Kidney epithelial cell (primary cell): ENCODE data around the gene CEP250. TPM values are rescaled to one million over a fixed set of nuclear protein-coding genes. Genes with fewer than 3 reads are reported as not detected.
A peak's percentile ranks its signal among the peaks of the same experiment; 100 is the strongest.

Source experiments
- DNase-seq: peaks from one replicate; pipeline ENCODE4 v3.0.0-alpha.2; 2010; ENCODE audit warnings: low read depth
- H3K27me3 ChIP-seq: 2 replicates; pipeline ENCODE4 v1.6.0; 2011; ENCODE audit warnings: low read length; ENCODE audit not compliant: control insufficient read depth, insufficient read depth
- H3K36me3 ChIP-seq: 2 replicates; pipeline ENCODE4 v1.5.1; 2011; ENCODE audit warnings: low read length; ENCODE audit not compliant: control insufficient read depth, insufficient read depth
- H3K4me3 ChIP-seq: 2 replicates; pipeline ENCODE4 v1.5.1; 2011; ENCODE audit warnings: low read depth, mild to moderate bottlenecking, control low read depth, low read length
- CTCF ChIP-seq: IDR thresholded peaks from 2 replicates; pipeline ENCODE4 v1.5.1; 2011; ENCODE audit warnings: mild to moderate bottlenecking, moderate library complexity, low read length, control low read depth, inconsistent platforms; ENCODE audit not compliant: insufficient read depth, poor library complexity, severe bottlenecking
- total RNA-seq: library from RNA; depleted of rRNA; stranded (reverse); fragments of >200 nt; gene quantifications from 2 replicates; pipeline ENCODE4 v1.2.3, GENCODE V29; 2015

The CEP250 gene
- total RNA-seq, 1 donor from 2014 or later, result 65.3 TPM

DNA sequence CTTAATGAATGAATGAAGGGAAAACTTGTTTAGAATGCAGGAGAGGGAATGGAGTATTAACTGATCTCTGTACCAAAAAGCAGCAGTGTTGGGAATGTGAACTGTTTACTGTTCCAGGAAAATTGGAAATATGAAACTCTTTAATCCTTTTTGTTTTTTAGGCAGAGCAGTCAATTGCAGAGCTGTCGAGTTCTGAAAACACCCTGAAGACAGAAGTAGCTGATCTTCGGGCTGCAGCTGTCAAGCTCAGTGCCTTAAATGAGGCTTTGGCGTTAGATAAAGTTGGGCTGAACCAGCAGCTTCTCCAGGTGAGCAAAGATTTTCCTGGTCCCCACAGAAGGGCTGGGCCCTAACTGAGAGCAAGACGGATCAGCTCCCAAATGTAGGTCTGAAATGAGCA is 20.9 kb downstream of the CEP250 start:
- no peak for DNase-seq
- H3K27me3 ChIP-seq, result no peaks in the 10 kb centered on the region
- H3K4me3 ChIP-seq, result no peak overlapping the region
- peaks cover 9% of the 10 kb centered on the region for H3K36me3 ChIP-seq
- TF ChIP-seq CTCF, result no peak

GRCh38 chr20:35478804-35479472 is 23.5 kb downstream of the CEP250 start:
- peak; percentile 28 for TF ChIP-seq CTCF
- H3K36me3 ChIP-seq, result peaks cover 5% of the 10 kb centered on the region
- no peak overlapping the region for H3K4me3 ChIP-seq
- DNase-seq, result no peak
- no peaks in the 10 kb centered on the region for H3K27me3 ChIP-seq

DNA sequence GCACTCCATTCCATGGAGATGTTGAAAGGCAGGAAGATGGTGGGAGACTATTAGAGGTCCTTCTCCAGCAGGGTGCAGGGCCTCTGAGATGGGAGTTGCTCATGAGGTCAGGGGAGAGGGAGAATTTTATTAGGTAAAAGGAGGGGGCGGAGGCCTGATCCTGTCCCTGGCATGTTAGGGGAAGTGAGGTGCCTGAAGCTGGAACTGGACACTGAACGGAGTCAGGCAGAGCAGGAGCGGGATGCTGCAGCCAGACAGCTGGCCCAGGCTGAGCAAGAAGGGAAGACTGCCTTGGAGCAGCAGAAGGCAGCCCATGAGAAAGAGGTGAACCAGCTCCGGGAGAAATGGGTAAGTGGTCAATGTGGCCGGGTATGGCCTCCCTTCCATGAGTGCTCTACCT is 24.4 kb downstream of the CEP250 start:
- no peaks in the 10 kb centered on the region for H3K27me3 ChIP-seq
- peaks cover 5% of the 10 kb centered on the region for H3K36me3 ChIP-seq
- no peak overlapping the region for H3K4me3 ChIP-seq
- no peak for DNase-seq
- TF ChIP-seq CTCF, result no peak

DNA sequence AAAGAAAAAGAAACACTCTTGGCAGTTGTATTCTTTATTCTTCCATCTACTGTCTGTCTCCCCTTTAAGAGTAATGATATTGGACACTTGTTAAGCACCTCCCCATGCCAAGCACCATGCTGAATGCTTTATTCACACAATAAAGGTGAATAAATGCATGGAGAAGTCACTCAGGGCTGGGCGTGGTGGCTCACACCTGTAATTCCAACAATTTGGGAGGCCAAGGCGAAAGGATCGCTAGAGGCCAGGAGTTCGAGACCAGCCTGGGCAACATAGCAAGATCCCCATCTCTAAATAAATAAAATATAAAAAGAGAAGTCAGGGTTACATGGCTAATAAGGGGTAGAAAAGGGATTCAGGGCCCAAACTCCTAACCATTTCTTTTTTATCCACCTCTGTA is 32.1 kb downstream of the CEP250 start:
- no peak for TF ChIP-seq CTCF
- Histone ChIP-seq H3K4me3 (no peak overlapping the region), H3K27me3 (no peaks in the 10 kb centered on the region), H3K36me3 (peaks cover 6% of the 10 kb centered on the region)
- no peak for DNase-seq

GRCh38 chr20:35489717-35490116 is 34.3 kb downstream of the CEP250 start:
- H3K4me3 ChIP-seq, result no peak overlapping the region
- peaks cover 8% of the 10 kb centered on the region for H3K36me3 ChIP-seq
- no peak for TF ChIP-seq CTCF
- no peak for DNase-seq
- H3K27me3 ChIP-seq, result no peaks in the 10 kb centered on the region

DNA sequence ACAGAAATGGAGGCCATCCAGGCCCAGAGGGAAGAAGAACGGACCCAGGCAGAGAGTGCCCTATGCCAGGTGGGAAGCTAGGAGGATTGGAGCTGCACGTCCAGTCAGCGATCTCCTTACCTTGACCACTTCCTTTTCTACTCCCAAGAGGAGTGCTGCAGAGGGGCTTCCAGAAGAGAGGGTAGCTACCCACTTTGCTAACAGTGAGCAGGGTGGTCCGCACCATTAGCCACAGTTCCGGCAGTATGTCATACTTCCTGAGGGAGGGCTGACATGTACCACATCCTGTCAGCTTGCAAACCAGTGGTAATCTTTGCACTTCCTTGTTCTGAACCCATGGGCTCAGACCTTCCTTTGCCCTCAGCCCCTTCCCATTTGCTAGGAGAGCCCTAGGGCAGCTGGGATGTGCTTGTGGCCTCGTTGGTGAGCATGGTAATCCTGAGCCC is 35.4 kb downstream of the CEP250 start:
- DNase-seq, result no peak
- Histone ChIP-seq H3K27me3 (no peaks in the 10 kb centered on the region), H3K36me3 (peaks cover 8% of the 10 kb centered on the region), H3K4me3 (no peak overlapping the region)
- TF ChIP-seq CTCF, result no peak
